Erythroblast (primary cell): ENCODE measurements around the gene LTBP4.

ENCODE experiments used
- GATA1 ChIP-seq: IDR thresholded peaks from 2 replicates; pipeline ENCODE4 v1.6.1; 2011; ENCODE audit warnings: low read depth, mild to moderate bottlenecking, control low read depth, low read length, moderate library complexity
- POLR2A ChIP-seq: IDR thresholded peaks from 2 replicates; pipeline ENCODE4 v1.6.1; 2011; ENCODE audit warnings: mild to moderate bottlenecking, low read length

DNA sequence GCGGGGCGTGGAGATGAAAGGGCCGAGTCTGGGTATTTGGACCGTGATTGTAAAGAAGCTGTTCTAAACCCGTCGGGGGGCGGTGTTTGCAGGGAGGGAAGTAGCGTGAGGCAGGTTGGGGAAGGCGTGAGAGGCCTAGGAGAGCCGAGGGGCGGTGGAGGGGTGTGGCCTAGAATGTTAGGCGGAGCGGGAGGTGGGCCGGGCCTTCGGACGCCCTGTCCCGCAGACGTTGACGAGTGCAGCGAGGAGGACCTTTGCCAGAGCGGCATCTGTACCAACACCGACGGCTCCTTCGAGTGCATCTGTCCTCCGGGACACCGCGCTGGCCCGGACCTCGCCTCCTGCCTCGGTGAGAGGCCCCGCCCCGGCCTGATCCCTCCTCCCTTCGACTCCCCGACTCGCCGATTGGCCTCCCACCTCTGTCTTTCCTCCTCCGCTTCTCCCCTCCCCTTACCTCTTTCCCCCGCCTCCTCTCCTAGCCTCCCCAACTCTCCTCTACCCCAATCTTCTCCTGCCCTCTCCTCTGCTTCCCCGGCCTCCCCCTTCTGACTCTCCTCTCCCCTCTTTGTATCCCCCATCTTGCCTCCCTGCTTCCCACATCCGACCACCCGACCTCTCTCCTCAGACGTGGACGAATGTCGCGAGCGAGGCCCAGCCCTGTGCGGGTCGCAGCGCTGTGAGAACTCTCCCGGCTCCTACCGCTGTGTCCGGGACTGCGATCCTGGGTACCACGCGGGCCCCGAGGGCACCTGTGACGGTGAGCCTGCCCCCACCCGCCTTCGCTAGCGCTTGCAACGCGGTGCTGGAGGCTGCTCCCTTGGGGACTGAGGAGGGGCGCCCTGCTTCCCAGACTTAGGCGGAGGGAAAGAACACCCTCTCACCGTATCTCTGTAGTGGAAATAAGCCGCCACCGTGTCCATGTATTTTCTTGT lies 12.8 kb downstream of the LTBP4 start:
- TF ChIP-seq POLR2A (peak; percentile 67), GATA1 (no peak)
